ENCODE measurements around the gene CLDN17.

CLDN17 gene

GRCh38 chr21:30166705-30167104 is at the start of gene CLDN17:
TSS of gene CLDN17 (minus strand) at chr21:30166805. CDS start at chr21:30166617, 188 bp downstream.
- TF ChIP-seq CREB1 (IDR thresholded peaks at IDR 0.05; ENCODE audit: low read depth), result no peak
- no peak for TF ChIP-seq FOXM1 (IDR thresholded peaks at IDR 0.05; ENCODE audit: borderline replicate concordance, low read depth)
- TF ChIP-seq, protein P1, sequence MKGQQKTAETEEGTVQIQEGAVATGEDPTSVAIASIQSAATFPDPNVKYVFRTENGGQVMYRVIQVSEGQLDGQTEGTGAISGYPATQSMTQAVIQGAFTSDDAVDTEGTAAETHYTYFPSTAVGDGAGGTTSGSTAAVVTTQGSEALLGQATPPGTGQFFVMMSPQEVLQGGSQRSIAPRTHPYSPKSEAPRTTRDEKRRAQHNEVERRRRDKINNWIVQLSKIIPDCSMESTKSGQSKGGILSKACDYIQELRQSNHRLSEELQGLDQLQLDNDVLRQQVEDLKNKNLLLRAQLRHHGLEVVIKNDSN (IDR thresholded peaks at IDR 0.05), result no peak
- no peak for TF ChIP-seq NFIC (IDR thresholded peaks at IDR 0.05)
- no peak for TF ChIP-seq CEBPB (IDR thresholded peaks at IDR 0.05)
- TF ChIP-seq REST (IDR thresholded peaks at IDR 0.05; ENCODE audit: low read depth), result no peak
- no peak for TF ChIP-seq ZBTB7A (IDR thresholded peaks at IDR 0.05; ENCODE audit: low read depth)
- no peak for TF ChIP-seq EP300 (IDR thresholded peaks at IDR 0.05; ENCODE audit: borderline replicate concordance)
- no peak for TF ChIP-seq TEAD4 (IDR thresholded peaks at IDR 0.05)
- no peak for TF ChIP-seq EGR1 (IDR thresholded peaks at IDR 0.05)
- TF ChIP-seq, protein P2, sequence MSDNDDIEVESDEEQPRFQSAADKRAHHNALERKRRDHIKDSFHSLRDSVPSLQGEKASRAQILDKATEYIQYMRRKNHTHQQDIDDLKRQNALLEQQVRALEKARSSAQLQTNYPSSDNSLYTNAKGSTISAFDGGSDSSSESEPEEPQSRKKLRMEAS (IDR thresholded peaks at IDR 0.05), result no peak
- no peak for TF ChIP-seq YY1 (IDR thresholded peaks at IDR 0.05; ENCODE audit: low read depth)
- TF ChIP-seq RAD21 (IDR thresholded peaks at IDR 0.05; ENCODE audit: low read depth), result no peak
- no peak for TF ChIP-seq TCF12 (IDR thresholded peaks at IDR 0.05; ENCODE audit: low read depth)
- no peak for TF ChIP-seq TAF1 (IDR thresholded peaks at IDR 0.05; ENCODE audit: low read depth)

- TF ChIP-seq CREB1 (IDR thresholded peaks at IDR 0.05; ENCODE audit: low read depth) (no peak), EGR1 (IDR thresholded peaks at IDR 0.05) (no peak), NFIC (IDR thresholded peaks at IDR 0.05) (no peak), EP300 (IDR thresholded peaks at IDR 0.05; ENCODE audit: borderline replicate concordance) (no peak), FOXM1 (IDR thresholded peaks at IDR 0.05; ENCODE audit: borderline replicate concordance, low read depth) (no peak), TCF12 (IDR thresholded peaks at IDR 0.05; ENCODE audit: low read depth) (no peak), TEAD4 (IDR thresholded peaks at IDR 0.05) (no peak)
- TF ChIP-seq, protein P1 (IDR thresholded peaks at IDR 0.05), result no peak
Observed at GRCh38 chr21:30216041-30216723, 49.6 kb upstream of the CLDN17 start, which contains the start of gene CLDN8. TSS of gene CLDN8 (minus strand) at chr21:30216097. CDS start at chr21:30215925, 172 bp downstream.

GRCh38 chr21:30211071-30211470 is 44.5 kb upstream of the CLDN17 start:
- no peak for TF ChIP-seq EP300 (IDR thresholded peaks at IDR 0.05; ENCODE audit: borderline replicate concordance)
- TF ChIP-seq NFIC (IDR thresholded peaks at IDR 0.05), result no peak
- no peak for TF ChIP-seq TAF1 (IDR thresholded peaks at IDR 0.05; ENCODE audit: low read depth)
- no peak for TF ChIP-seq TCF12 (IDR thresholded peaks at IDR 0.05; ENCODE audit: low read depth)
- no peak for TF ChIP-seq EGR1 (IDR thresholded peaks at IDR 0.05)
- no peak for TF ChIP-seq YY1 (IDR thresholded peaks at IDR 0.05; ENCODE audit: low read depth)
- no peak for TF ChIP-seq FOXM1 (IDR thresholded peaks at IDR 0.05; ENCODE audit: borderline replicate concordance, low read depth)
- TF ChIP-seq, protein P2 (IDR thresholded peaks at IDR 0.05), result no peak

DNA sequence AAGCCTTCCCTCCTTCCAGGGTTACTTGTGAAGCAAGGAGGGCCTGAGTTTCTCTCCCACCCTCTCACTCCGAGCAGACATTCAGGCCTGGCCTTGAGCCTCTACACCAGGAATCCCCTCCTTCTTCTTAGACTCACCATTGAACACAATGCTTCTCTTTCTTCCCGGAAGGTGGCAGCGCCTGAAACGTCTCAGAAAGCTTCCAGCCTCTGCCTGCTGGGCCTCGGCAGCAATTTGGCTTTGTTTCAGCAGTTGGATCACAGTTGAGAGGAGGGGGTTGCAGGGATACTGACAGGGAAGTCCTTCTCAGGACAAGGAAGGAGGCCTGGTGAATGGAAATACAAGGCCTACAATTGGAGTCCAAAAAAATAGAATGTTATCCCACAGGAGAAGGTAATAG is 43.0 kb upstream of the CLDN17 start:
- TF ChIP-seq EP300 (IDR thresholded peaks at IDR 0.05; ENCODE audit: borderline replicate concordance) (no peak), TAF1 (IDR thresholded peaks at IDR 0.05; ENCODE audit: low read depth) (no peak), ZBTB7A (IDR thresholded peaks at IDR 0.05; ENCODE audit: low read depth) (no peak), CREB1 (IDR thresholded peaks at IDR 0.05; ENCODE audit: low read depth) (no peak), TEAD4 (IDR thresholded peaks at IDR 0.05) (no peak), TCF12 (IDR thresholded peaks at IDR 0.05; ENCODE audit: low read depth) (no peak)

- no peak for TF ChIP-seq CREB1 (IDR thresholded peaks at IDR 0.05; ENCODE audit: low read depth)
- TF ChIP-seq, protein P1 (IDR thresholded peaks at IDR 0.05), result no peak
- TF ChIP-seq, protein P2 (IDR thresholded peaks at IDR 0.05), result no peak
- TF ChIP-seq RAD21 (IDR thresholded peaks at IDR 0.05; ENCODE audit: low read depth), result no peak
- no peak for TF ChIP-seq REST (IDR thresholded peaks at IDR 0.05; ENCODE audit: low read depth)
- no peak for TF ChIP-seq FOXM1 (IDR thresholded peaks at IDR 0.05; ENCODE audit: borderline replicate concordance, low read depth)
- TF ChIP-seq EP300 (IDR thresholded peaks at IDR 0.05; ENCODE audit: borderline replicate concordance), result no peak
- no peak for TF ChIP-seq ZBTB7A (IDR thresholded peaks at IDR 0.05; ENCODE audit: low read depth)
- no peak for TF ChIP-seq TEAD4 (IDR thresholded peaks at IDR 0.05)
- TF ChIP-seq YY1 (IDR thresholded peaks at IDR 0.05; ENCODE audit: low read depth), result no peak
- no peak for TF ChIP-seq NFIC (IDR thresholded peaks at IDR 0.05)
- no peak for TF ChIP-seq EGR1 (IDR thresholded peaks at IDR 0.05)
- no peak for TF ChIP-seq TAF1 (IDR thresholded peaks at IDR 0.05; ENCODE audit: low read depth)
- no peak for TF ChIP-seq CEBPB (IDR thresholded peaks at IDR 0.05)
Observed at GRCh38 chr21:30207252-30207579, 40.6 kb upstream of the CLDN17 start.

Data from Ishikawa (cell line).